GM19043 (cell line): ENCODE data around the gene ACCS.

Experiments
- ATAC-seq: cut with Tn5 transposase; IDR thresholded peaks from one replicate; pipeline ENCODE4 v1.9.1; 2021; ENCODE audit warnings: low read depth; ENCODE audit not compliant: unreplicated experiment

The ACCS gene

DNA sequence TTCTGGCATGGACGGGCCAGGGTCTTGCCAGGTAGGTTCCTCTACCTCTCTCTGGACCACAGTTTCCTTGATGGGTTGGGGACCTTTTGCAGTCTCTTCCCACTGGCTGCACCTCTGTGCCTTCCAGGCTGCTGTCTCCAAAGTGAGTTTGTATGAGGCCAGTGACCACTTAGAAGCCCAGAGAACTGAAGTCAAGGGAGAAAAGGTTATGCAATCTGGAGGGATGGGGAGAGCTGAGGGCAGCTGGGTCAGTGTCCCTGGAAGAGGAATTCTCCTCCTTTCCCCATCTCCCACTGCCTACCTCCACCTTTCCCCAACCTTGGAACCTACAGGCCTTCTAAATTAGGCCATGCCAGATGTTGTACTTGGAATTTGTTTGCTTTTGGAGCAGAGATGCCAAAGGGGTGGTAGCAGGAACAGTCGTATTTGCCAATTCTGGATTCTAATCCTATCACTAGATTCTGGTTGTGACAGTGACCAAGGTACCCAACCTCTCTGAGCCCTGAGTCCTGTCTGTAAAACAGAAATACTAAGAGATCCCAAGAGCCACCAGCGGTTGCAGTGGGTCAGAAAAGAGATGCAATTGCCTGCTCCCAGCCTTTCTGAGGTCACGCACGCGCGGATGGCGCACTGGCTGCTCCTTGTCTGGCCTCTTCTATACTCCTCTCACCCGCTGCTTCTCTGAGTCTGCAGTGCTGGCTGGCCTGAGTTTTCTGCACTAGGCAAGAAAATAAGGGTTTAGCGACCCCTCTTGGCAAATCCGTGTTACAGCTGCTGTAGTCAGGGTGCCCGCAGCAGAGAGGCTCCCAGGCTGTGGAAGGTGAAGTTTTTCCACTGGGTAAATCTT, 29.0 kb upstream of the ACCS start:
- no peak for ATAC-seq

DNA sequence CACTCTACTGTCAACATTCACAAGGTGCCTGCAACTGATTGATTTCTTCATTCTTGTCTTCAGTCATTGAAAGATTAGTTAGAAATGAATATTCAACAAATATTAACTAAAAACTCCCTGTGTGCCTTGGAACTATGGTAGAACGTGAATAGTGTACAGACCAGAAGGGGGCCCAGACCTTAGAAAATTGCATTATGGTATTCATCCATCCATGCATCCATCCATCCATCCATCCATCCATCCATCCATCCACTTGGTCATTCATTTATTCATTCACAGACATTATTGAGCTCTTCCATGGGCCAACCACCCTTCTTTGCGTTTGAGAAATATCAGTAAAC, 28.4 kb upstream of the ACCS start:
- no peak for ATAC-seq

DNA sequence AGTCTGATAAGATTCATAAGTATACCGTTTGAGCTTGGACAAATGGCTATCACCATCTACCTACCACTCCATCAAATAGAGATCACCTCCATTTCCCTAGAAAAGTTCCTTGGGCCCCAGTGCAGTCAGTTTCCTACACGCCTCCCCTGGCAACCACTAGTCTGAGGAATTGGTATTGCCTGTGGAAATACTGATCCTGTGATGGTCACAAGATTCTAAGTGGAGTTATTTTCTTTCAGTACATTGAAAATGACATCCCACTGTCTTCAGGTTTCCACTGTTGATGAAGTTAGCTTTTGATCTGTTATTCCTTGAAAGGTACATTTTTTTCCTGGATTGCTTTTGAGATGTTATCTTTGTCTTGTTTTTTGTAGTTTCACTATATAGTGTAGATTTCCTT, 22.9 kb upstream of the ACCS start:
- no peak for ATAC-seq

DNA sequence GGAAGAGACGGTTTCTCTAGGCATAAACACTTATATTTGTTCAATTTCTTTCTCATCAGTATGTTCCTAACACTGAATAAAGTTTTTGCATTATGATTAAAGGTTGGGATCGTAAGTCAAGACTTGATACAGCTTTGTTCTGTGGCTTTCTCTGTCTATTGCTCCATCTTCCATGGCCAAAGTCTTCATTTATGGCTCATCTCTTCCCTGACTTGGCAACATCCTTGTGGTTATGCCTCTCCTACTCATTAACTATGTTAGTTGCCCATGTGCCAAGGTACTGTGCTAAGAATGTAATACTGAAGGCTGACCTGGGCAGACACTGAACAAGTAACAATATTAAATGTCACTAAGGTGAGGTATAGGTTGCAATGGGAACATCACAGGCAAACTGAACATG, 19.9 kb upstream of the ACCS start:
- no peak for ATAC-seq

DNA sequence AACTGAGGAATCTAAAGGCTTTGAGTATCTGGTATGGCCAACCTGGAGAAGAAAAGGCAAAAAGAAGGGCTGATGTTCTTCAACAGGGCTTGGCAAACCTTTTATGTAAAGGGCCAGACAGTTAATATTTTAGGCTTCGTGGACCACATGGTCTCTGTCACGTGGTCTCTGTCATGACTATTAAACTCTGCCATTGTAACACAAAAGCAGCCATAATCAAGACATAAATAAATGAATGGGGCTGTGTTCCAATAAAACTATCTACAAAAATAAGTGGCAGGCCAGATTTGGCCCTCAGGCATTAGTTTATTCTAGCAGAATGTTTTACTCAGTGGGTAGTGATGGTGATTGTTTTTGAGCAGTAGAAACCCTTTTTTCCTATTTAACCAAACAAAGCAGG, 18.8 kb upstream of the ACCS start:
- ATAC-seq, result no peak

DNA sequence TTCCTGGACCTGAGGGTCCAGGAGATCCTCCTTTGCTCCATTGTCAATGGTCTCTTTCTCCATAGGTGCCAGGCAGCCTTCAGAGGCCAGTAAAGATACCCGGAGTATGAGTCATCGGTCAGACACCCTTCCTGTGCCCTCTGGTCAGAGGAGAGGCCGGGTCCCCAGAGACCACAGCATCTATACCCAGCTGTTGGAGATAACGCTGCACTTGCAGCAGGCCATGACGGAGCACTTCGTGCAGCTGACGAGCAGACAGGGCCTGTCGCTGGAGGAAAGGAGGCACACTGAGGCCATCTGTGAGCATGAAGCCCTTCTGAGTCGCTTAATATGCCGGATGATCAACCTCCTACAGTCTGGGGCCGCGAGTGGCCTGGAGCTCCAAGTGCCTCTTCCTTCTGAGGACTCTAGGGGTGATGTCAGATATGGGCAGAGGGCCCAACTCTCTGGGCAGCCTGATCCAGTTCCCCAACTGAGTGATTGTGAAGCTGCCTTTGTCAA, 18.1 kb upstream of the ACCS start, which contains the start of gene ACCSL:
ACCSL (plus strand) TSS at position 51 of the 501 bp plus-strand sequence; CDS start at position 107, 56 bp downstream.
- no peak for ATAC-seq

DNA sequence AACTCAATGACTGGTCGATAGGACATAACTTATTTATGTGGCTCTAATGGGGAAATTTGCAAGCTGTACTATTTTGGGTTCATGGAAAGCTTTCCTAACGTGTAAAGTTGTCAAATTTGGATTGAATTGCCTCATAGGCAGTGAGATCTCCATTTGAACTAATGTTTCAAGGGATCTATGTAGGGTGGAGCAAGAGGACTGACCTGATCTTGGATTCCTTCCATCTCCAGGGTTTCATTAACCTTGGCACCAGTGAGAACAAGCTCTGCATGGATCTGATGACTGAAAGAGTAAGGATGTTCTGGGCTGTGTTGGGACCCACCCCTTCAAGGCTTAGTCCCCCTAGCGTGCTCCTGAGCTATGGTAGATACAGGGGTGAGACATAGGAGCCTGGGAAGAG, 16.2 kb upstream of the ACCS start:
- ATAC-seq, result no peak

DNA sequence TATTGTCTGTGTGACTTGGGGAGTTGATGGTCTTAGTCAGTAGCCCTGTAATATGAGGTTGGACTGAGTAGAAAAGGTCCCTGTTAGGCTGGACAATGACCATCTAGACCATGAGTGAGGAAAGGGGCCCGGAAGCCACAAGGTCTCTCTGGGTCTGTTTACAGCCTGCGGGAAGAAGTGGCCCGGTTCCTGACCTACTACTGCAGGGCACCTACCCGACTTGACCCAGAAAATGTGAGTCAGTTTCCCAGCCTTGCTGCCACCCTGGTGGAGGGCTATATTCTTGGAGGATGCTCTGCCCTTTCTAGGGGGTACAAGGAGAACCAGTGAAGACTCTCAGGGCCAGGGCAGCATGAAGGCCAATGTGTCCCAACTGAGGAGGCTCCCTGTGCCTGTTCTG, 14.9 kb upstream of the ACCS start:
- ATAC-seq, result no peak

DNA sequence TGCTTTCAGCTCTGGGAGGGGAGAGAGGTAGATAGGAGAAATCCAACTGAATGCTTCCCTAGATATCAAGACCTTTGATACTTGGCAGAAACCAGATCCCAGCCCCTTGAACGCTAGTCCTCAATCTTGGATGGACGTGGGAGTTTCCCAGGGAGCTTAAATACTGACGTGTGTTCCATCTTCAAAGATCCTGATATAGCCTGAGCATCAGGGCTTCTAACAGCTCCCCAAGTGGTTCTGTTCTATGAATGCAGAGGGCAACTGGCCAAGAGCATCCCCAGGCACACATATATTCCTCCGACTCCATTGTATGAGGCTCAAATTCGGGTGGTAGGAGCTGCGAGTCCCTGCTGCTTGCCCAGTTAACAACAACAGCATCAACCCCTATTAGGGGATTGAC, 8.7 kb upstream of the ACCS start:
- ATAC-seq, result no peak

DNA sequence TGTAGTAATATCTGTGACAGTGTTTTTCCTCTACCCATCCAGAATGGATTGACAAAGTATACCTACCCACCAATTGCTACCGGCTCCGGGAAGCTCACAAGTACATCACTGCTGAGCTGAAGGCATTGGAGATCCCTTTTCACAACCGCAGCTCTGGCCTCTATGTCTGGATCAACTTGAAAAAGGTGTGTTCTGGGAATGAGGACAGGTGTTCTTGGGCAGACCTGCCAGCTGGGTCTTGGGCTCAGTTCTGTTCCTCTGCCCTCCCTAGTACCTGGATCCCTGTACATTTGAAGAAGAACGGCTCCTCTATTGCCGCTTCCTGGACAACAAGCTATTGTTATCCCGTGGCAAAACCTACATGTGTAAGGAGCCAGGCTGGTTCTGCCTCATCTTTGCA, 7.8 kb upstream of the ACCS start:
- ATAC-seq, result no peak

DNA sequence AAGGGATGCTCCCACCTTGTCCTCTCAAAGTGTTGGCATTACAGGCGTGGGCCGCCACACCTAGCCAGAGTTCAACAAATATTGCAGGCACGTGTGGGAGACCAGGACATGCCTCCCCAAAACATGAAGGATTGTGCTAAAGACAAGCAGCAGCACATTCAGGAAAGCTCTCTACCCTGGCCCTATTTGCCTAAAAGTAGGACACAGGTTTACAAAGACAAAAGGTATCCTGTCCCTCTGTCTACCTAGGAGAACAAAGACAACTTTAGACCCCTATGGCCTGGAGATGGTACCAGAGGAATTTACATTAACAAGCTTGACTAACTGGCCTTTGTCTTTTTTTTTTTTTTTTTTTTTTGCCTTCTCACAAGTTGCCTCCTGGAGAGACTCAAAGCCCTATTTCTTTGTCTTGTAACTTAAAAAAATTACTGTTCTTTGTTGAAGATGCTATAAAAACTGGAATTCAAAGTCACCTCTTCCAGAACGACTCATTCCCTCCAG, 859 bp upstream of the ACCS start:
- ATAC-seq, result no peak

DNA sequence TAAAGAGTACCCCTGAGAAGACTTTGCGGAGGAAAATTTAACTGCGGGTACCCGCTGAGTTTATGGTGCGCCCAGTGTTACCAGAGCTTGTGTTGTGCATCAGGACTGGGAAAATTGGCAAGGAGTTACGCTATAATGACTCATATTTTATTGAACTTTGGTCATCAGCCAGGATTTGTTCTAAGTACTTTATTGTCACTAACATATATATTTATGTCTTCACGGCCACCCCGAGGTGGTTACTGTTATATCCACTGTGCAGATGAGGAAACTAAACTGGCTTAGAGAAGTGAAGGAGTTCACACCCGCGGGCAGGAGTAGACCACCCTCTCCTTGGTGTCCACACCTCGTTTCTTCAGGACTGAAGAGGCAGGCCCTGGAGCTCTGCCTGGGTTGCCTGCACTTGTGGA, 667 bp downstream of the ACCS start:
- ATAC-seq, result no peak

DNA sequence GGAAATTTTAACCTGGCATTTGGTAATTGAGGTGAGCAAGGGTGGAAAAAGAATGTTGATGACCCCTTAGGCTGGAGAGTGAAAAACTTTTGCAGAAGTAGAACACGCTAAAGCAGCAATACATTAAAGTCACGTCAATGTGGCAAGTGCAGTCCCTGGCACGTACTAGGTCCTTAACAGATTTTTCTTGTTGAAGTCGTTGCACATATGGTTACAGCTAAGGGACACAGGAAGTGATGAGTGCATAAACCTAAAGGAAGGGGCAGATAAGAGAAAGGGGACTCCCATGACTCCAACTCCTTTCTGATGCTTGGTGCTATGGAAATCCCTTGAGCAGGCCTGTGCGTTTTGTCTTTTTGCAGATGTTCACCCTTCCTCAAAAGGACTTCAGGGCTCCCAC, 1.2 kb downstream of the ACCS start:
- ATAC-seq, result no peak

DNA sequence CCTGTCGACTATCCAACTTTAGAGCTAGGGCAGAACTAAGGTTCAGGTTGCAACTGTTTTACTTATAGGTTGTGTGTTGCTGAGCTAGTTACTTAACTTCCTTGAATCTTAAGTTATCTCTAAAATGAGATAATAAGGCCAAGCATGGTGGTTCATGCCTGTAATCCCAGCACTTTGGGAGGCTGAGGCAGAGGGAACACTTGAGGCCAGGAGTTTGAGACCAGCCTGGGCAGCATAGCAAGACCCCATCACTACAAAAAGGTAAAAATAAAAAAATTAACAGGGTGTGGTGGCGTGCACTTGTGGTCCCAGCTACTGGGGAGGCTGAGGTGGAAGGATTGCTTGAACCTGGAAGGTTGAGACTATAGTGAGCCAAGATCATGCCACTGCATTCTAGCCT, 2.1 kb downstream of the ACCS start:
- no peak for ATAC-seq

DNA sequence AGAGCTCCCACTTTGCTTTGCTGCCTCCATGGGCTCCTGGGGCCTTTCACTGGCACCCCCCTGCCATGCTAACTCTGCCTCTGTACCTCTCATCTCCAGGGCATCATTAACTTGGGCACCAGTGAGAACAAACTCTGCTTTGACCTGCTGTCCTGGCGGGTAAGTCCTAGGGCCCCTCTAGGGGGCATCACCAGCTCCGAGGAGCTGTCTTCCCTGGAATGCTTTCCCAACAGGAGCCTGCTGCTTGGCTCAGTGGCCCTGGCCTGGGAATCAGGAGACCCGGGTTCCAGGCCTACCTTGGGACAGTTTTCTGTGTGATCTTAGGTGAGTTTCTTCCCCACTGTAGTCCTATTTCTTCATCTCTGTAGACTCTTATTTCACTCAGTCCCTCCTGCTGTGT, 5.1 kb downstream of the ACCS start:
- ATAC-seq, result no peak

DNA sequence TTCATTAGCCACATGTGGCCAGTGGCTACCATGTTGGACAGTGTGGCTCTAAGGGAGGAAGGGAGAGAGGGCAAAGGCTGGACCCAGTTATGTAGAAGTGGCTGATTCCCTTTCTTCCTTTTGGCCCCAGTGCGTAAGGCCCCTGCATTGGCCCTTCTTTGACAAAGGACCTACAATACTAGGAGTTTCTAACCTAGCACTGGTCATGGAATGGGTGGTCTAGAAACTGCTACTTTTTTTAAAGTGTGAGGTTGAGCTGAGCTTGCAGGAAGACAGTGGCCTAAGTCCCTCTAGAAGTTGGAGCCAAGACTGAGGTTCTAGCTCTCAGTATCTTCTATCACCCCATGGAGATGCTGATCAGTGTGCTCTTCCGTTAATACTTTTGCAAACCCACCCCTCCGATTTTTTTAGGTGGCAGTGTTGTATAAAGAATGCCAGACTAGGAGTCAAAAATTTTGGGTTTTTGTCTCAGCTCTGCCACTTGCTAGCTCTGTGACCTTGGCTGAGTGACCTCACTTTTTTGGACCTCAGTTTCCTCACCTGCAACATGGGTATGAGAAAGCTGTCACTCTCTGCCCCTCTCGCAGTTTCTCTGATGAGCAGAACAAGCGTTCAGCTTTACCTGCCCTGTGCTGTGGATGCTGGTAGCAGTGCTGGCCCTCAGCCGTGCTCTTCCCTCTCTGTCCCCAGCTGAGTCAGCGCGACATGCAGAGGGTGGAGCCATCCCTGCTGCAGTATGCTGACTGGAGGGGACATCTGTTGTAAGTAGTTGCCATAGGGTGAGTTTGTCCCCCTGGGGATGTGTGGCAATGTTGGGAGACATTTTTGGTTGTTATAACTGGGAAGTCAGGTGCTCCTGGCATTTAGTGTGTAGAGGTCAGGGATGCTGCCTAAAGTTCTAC, 6.9 kb downstream of the ACCS start:
- no peak for ATAC-seq

DNA sequence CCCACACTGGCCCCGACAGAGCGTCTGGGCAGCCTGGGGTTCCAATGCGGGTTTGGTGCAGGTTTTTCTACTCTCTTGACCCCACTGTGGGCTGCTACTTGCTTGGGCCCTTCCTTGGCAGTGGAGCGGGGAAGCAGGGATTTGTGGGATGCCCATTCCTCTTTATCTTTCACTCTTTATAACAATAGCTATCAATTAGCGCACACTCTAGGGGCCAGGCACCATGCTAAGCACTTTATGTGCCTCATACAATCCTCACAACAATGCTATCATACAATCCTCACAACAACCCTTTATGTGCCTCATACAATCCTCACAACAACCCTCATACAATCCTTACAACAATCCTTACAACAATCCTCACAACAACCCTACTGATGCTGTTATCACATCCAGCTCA, 12.7 kb downstream of the ACCS start:
- no peak for ATAC-seq

DNA sequence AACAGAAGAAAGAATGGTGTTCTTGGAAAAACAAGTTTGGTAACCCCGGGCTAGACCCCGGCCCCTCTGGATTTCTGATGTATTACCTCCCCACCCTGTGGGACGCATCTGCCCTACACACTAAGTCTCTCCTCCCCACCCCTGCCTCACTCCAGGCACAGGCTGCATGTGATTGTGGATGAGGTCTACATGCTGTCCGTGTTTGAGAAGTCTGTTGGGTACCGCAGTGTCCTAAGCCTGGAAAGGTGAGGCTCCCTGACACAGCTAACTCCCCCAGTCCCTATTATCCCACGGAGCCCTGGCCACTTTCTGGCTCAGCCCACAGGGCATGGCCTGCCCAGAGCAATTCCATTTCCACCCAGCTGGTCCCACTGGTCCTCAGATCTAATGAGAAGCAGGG, 13.3 kb downstream of the ACCS start:
- no peak for ATAC-seq

DNA sequence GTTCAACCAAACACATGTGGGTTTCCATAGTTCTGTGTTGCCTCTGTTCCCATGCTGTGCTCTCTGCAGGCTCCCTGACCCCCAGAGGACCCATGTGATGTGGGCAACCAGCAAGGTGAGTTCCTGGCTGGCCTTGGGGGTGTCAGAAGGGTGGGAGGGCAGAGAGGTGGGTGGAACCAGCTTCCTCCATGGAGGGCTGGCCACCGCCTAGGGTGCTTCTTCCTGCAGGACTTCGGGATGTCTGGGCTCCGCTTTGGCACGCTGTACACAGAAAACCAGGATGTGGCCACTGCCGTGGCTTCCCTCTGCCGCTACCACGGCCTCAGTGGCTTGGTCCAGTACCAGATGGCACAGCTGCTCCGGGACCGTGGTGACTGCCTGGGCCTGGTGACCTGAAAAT, 14.9 kb downstream of the ACCS start:
- no peak for ATAC-seq

DNA sequence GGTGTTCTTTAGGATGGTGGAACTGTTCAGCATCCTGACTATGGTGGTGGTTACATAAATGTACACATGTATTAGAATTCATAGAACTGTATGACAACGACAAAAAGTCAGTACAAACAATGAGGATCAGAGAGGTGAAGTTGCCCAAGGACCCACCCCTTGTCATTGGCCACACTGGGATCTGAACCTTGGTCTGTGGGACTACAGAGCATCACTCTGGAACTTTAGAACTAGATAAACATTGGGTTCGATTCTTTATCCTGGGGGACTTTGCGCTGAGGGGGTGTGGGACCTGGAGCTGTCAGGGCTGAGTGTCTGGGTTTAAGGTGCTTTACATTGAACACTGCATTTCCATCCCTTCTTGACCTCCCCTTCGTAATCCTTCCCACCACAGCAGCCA, 16.6 kb downstream of the ACCS start:
- ATAC-seq, result no peak

DNA sequence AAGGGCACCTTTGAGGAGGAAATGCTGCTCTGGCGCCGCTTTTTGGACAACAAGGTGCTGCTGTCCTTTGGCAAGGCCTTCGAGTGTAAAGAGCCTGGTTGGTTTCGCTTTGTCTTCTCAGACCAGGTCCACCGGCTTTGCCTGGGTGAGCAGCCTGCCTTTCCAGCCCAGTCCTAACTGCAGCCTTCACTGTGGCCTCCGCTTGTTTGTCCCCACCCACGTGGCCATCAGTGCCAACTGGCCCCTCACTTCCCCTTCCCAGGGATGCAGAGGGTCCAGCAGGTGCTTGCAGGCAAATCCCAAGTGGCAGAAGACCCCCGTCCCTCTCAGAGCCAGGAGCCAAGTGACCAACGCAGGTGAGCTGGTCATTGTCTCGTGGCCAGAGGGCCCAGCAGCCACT, 17.4 kb downstream of the ACCS start:
- no peak for ATAC-seq
